Measurements from ENCODE around the gene TPX2. TPM values are rescaled to one million over a fixed set of nuclear protein-coding genes. Genes with fewer than 3 reads are reported as not detected.

TPX2 gene
- total RNA-seq, 1 donor from 2014 or later: 22.6 TPM

DNA sequence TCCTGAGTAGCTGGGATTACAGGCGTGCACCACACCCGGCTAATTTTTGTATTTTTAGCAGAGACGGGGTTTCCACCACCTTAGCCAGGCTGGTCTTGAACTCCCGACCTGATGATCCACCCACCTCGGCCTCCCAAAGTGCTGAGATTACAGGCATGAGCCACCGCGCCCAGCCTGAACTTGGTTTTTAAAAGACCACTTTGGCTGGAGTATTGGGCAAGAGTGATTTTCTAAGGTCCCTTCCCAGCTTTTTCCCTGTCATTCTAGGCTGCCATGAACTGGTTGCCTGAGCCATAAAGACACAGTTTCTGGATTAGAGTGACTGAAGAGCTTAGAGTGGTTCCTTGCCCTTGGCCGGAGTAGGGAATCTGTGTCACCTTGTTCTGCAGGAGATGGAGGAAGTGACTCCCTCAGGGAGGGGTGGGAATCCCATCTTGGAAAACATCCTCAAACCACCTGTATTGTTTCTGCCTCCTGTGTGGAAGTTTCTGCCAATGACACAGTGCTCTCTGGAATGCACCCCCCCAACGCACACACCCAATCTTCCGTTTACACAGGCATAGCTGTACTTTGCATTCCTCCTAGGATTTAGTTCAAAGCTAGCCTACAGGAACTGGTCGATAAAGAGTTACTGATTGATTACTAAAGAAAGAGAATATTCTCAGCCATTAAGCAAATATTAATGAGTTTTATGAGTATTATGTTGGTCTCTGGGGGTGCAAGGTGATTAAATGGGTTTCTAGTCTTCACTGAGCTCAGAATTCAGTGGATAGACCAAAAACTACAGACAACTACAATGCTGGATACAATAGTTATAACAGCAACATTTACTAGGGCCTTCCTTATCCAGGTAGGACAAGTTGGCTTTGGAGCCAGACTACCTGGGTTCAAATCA, 34.6 kb upstream of the TPX2 start:
- peak overlapping the region; percentile 43 for H3K27ac Mint-ChIP-seq (ENCODE audit: unreplicated experiment)
- peaks cover 46% of the 10 kb centered on the region for H3K4me1 Mint-ChIP-seq (ENCODE audit: unreplicated experiment)
- TF ChIP-seq, protein P1, sequence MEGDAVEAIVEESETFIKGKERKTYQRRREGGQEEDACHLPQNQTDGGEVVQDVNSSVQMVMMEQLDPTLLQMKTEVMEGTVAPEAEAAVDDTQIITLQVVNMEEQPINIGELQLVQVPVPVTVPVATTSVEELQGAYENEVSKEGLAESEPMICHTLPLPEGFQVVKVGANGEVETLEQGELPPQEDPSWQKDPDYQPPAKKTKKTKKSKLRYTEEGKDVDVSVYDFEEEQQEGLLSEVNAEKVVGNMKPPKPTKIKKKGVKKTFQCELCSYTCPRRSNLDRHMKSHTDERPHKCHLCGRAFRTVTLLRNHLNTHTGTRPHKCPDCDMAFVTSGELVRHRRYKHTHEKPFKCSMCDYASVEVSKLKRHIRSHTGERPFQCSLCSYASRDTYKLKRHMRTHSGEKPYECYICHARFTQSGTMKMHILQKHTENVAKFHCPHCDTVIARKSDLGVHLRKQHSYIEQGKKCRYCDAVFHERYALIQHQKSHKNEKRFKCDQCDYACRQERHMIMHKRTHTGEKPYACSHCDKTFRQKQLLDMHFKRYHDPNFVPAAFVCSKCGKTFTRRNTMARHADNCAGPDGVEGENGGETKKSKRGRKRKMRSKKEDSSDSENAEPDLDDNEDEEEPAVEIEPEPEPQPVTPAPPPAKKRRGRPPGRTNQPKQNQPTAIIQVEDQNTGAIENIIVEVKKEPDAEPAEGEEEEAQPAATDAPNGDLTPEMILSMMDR (IDR thresholded peaks at IDR 0.05): no peak
- H3K9me3 Mint-ChIP-seq (ENCODE audit: unreplicated experiment): no peaks in the 10 kb centered on the region
- H3K4me3 Mint-ChIP-seq (ENCODE audit: unreplicated experiment): no peak overlapping the region
- no peaks in the 10 kb centered on the region for H3K27me3 Mint-ChIP-seq (ENCODE audit: unreplicated experiment)
- DNase-seq (ENCODE audit: extremely low spot score, unreplicated experiment): no peak
- peaks cover 32% of the 10 kb centered on the region for H3K36me3 Mint-ChIP-seq (ENCODE audit: unreplicated experiment)

DNA sequence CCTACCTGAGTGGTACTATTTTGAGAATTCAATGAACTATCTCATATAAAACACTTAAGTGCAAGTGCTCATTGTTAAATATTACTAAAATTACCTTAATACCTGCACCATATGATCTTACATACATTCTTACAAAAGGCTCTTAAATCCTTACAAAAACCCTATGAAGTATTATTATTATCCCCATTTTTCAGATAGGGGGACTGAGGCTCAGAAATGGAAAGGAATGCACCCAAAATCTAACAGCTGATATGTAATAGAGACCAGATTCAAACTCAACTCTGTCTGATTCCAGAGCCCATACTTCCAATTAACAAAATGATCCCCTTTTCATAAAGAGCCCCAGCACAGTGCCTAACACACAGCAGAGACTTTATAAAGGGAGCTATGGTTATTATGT, 33.9 kb upstream of the TPX2 start:
- TF ChIP-seq, protein P1 (IDR thresholded peaks at IDR 0.05): no peak
- Mint-ChIP-seq H3K4me3 (ENCODE audit: unreplicated experiment) (no peak overlapping the region), H3K4me1 (ENCODE audit: unreplicated experiment) (peaks cover 45% of the 10 kb centered on the region), H3K9me3 (ENCODE audit: unreplicated experiment) (no peaks in the 10 kb centered on the region), H3K27ac (ENCODE audit: unreplicated experiment) (peak overlapping the region; percentile 43), H3K27me3 (ENCODE audit: unreplicated experiment) (no peaks in the 10 kb centered on the region), H3K36me3 (ENCODE audit: unreplicated experiment) (peaks cover 35% of the 10 kb centered on the region)
- DNase-seq (ENCODE audit: extremely low spot score, unreplicated experiment): no peak

DNA sequence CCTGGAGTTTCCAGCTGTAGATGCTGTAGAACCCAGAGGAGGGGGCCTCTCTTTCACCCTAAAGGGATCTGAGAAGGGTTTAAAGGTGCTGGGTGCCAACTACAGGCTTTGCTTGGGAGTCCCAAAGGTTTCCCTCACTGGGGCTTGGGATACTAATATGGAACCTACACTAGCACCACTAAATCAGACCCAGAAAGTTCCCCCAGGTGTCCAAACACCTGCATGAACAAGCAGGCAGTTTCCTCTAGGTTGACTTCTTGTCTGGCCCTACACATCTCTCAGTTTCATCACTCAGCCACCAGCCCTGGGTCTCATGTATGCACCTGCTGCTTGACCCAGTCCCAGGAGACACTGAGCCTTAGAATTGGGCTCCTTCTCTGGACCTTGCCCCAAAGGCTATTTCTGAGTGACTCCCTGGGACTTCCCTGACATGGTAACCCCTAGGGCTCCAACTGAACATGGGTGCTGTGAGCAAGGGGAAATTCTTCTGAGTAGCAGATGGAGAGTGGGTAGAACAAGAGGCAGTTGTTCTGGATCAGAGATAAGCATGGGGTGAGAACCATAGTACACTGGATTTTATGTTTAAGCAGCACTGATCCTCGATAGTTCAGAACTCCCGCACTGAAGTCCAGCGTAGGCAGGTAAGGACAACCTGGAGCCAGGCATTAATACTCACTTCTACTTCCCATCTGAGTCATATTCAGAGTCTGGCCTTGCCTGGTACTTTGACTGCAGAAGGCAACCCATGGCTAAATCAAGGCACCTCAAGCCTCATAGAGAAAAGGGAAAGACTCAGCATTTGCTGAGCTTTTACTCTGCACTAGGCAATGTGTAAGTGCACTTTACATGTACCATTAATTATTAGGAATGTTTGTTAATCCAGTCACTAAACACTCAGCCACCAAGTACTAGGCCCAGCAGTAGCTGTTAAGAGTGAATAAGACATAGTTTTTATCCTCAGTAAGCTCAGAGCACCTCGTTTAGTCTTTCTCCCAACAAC, 33.2 kb upstream of the TPX2 start:
- Mint-ChIP-seq H3K4me1 (ENCODE audit: unreplicated experiment) (peaks cover 44% of the 10 kb centered on the region), H3K36me3 (ENCODE audit: unreplicated experiment) (peaks cover 31% of the 10 kb centered on the region)

DNA sequence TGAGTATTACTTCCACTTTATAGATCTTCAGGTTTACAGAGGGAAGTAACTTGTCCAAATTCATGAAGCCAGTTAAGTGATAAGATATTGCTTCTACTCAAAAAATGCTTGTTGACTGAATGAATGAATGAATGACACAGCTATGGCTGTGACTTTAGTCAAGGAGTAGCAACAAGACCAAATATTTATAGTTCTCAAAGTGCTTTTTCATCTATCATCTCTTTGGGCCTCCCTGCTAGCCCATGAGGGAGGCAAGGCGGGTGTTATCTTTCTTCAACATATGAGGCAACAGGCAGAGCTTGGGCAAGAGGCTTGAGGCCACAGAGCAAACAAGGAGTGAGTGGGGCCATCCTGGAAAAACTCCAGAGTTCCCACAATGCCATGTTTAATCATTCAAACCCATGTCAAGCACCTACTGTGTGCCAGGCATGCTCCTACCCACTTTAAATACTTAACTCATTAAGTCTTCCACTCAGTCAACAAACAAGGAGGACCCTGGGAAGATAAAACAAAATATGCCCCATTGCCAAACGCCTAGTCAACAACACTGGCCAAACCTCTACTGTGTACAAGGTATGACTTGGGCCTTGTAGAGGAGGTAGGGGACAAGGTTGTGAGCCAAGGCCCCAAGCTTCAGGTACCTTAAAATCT, 32.4 kb upstream of the TPX2 start:
- no peak overlapping the region for H3K4me3 Mint-ChIP-seq (ENCODE audit: unreplicated experiment)
- H3K4me1 Mint-ChIP-seq (ENCODE audit: unreplicated experiment): peaks cover 47% of the 10 kb centered on the region
- TF ChIP-seq, protein P1 (IDR thresholded peaks at IDR 0.05): no peak
- DNase-seq (ENCODE audit: extremely low spot score, unreplicated experiment): no peak
- H3K36me3 Mint-ChIP-seq (ENCODE audit: unreplicated experiment): peaks cover 26% of the 10 kb centered on the region
- H3K27me3 Mint-ChIP-seq (ENCODE audit: unreplicated experiment): no peaks in the 10 kb centered on the region
- H3K9me3 Mint-ChIP-seq (ENCODE audit: unreplicated experiment): no peaks in the 10 kb centered on the region
- H3K27ac Mint-ChIP-seq (ENCODE audit: unreplicated experiment): peak overlapping the region; percentile 25

More for the DNA sequence above, 33.2 kb upstream of the TPX2 start:
- Mint-ChIP-seq H3K4me3 (ENCODE audit: unreplicated experiment) (no peak overlapping the region), H3K27me3 (ENCODE audit: unreplicated experiment) (no peaks in the 10 kb centered on the region), H3K9me3 (ENCODE audit: unreplicated experiment) (no peaks in the 10 kb centered on the region), H3K27ac (ENCODE audit: unreplicated experiment) (peak overlapping the region; percentile 39)
- TF ChIP-seq, protein P1 (IDR thresholded peaks at IDR 0.05): no peak
- DNase-seq (ENCODE audit: extremely low spot score, unreplicated experiment): no peak

Measured in osteocyte (in vitro differentiated cells).